Central memory CD4-positive, alpha-beta T cell (primary cell): ENCODE results near the gene AEBP2.
"Not testable (repeated sequence)": the region's sequence is repeated elsewhere in the genome, so short reads cannot be mapped to it uniquely, and the experiment has no call there.

Source experiments
- DNase-seq: peaks from one replicate; pipeline ENCODE4 v3.0.0; 2022

Gene AEBP2

GRCh38 chr12:19421503-19422282, 17.6 kb upstream of the AEBP2 start:
- DNase-seq = no peak

GRCh38 chr12:19423166-19423930, 15.9 kb upstream of the AEBP2 start:
- no peak for DNase-seq

DNA sequence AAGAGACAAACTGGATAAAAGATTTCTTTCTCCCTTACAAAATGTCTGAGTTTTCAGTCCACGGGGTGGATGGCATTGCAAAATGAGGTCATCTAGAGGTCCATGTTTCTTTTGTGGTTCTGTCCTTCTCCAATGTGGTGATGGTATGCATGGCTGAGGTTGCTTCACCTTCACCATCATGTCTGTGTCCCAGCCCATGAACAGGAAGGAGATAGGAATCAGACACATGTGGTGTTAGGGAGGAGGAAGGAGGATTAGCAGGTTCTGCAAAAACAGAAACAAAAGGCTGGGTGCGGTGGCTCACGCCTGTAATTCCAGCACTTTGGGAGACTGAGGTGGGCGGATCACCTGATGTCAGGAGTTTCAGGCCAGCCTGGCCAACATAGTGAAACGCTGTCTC, 11.0 kb upstream of the AEBP2 start:
- no peak for DNase-seq

DNA sequence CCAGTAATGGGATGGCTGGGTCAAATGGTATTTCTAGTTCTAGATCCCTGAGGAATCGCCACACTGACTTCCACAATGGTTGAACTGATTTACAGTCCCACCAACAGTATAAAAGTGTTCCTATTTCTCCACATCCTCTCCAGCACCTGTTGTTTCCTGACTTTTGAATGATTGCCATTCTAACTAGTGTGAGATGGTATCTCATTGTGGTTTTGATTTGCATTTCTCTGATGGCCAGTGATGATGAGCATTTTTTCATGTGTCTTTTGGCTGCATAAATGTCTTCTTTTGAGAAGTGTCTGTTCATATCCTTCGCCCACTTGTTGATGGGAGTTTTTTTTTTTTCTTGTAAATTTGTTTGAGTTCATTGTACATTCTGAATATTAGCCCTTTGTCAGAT, 9.8 kb upstream of the AEBP2 start:
- DNase-seq = not testable (repeated sequence)

GRCh38 chr12:19430988-19431387, 8.3 kb upstream of the AEBP2 start:
- DNase-seq = no peak

DNA sequence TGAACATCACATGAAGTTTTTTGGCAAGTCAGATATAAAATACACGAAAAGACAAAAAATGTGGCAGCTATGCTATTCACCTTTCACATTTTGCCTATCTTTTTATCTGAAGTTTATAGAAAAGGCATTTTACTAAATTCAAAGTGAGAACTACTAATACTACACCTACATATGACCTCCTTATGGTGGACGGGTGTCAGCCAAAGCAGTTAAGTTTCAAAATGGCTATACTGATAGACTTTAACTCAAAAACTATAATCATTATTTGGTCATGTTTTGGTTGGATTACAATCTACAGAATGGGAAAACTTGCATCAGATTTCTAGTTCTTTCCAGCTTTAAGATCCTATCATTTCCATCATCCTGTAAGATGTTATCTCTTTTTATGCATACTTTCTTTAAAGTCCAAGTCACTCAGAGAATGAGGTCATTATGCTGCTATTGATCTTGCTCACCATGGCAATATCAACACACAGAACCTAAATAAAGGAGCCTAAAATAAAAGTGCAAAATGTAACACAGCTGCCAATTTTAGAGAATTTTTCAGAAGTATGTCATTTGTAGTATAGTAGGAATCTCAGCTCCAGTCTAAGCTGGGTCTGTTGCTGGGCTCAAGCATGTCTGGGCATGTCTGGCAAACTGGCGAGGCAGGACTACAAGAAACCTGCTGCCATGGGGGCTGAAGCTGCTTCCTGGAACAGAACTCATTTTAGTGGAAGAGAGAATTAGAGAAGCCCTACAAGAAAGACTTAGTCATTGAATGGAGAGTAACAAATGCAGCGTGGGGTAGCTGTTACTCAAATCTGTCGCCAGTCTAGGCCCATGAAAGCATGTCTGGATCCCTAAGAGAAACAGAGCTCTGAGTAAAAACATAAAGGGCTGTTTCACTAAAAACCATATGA, 7.6 kb upstream of the AEBP2 start:
- peak; percentile 12 for DNase-seq

DNA sequence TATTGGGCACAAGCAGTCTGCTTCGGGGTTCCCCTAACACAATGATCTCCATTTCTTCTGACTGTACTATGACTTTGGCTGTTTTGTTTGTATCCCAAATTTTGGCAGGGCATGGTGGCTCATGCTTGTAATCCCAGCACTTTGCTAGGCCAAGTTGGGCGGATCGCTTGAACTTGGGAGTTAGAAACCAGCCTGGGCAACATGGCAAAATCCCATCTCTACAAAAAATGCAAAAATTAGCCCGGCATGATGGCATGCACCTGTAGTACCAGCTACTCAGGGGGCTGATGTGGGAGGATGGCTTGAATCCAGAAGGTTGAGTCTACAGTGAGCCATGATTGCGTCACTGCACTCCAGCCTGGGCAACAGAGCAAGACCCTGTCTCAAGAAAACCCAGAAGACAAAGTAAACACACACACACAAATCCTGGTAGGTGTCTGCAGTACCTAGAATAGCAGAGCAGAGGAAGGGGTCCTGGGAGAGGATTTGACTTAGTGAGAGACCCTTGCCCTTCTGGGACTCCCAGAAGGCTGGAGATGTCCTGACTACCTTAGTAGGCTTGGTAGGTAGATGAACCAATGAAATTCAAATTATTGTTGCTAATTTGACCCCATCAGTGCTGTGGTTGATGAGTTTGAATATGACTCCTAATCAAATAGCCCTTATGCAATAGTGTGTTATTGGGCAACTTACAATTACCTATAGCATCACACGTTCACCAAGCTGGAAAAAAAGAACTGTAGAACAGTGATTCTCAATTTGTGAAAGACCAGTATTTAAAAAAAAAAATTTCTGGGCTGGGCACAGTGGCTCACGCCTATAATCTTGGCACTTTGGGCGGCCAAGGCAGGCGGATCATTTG, 6.8 kb upstream of the AEBP2 start:
- DNase-seq = no peak

GRCh38 chr12:19434538-19434937, 4.8 kb upstream of the AEBP2 start:
- DNase-seq = no peak

- no peak for DNase-seq
Measured at GRCh38 chr12:19435831-19436497, 3.3 kb upstream of the AEBP2 start.

GRCh38 chr12:19436931-19437330, 2.4 kb upstream of the AEBP2 start:
- DNase-seq = no peak

DNA sequence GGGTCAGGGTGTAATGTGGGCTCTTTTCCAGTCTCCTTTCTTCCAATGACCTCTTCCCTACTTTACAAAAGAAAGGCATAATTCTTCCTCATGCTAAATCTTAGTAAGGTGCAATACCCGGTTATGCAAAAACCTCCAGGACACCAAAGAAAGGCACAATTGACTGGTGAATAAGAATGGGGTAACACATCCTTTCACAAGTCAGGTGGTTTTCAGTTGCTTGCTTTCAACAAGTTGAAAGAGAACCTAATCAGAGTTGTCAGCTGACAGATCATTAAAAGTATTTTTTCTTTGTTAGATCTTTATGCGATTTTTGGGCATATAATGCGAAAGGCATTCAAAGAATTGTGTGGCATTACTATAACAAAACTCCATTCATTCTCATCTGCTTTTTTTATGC, 1.3 kb upstream of the AEBP2 start:
- DNase-seq = no peak

DNA sequence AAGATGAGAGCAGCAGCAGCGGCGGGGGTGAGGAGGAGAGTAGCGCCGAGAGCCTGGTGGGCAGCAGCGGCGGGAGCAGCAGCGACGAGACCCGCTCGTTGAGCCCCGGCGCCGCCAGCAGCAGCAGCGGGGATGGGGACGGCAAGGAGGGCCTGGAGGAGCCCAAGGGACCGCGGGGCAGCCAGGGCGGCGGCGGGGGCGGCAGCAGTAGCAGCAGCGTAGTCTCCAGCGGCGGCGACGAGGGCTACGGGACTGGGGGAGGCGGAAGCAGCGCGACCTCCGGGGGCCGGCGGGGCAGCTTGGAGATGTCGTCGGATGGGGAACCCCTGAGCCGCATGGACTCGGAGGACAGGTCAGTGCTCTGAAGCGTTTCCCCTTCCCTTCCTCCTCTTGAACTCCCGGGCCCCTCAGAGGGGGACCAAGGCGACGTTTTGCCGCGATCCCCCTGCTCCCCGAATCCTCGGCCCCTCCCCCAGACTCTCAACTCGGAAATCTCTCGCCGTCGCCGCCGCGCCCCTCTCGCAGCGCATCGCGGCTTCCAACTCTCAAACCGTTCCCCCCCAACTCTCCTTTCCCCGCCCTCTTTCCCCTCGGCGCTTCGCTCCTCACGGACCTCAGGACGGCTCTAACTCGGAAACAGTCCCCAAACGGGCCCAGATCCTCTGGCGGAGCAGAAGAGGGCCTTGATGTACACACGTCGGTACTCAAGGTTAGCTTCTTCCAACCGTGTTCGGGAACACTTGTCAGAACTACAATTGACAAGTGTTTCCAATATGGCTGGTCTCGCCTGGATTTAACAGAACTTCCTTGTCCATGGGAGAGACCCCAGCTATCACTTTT, 947 bp downstream of the AEBP2 start:
- peak; percentile 48 for DNase-seq

GRCh38 chr12:19440916-19441315, 1.6 kb downstream of the AEBP2 start:
- no peak for DNase-seq

DNA sequence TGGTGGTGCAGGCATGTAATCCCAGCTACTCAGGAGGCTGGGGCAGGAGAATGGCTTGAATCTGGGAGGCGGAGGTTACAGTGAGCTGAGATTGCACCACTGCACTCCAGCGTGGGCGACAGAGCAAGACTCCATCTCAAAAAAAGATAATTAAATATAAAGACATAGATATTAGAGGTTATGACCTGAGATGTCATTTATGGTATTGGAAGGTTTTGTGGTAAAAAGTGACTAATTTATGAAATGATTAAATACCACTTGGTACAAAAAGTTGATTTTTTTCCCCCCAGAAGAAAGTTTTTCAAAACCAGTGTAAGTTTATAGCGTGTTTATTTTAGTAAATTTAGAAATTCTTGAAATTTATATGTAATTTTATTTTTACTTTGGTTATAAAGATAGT, 4.3 kb downstream of the AEBP2 start:
- DNase-seq = no peak

DNA sequence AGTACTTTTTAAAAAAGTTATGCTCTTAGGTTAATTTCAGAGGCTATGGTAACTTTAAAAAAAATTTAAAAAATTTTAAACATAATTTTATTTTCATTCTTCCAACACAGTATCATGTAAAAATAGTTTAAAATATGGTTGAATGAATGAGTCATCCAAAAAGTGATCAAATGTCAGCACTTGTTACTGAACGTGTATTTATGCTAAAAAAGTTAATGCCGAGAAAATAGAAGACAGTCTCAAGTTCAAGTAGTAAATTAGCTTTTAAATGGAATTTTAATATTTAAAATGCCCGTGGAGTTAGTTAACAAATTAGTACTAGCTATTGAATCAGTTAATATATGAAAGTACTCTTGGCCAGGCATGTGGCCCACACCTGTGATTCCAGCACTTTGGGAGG, 4.8 kb downstream of the AEBP2 start:
- DNase-seq = no peak

GRCh38 chr12:19447386-19447785, 8.1 kb downstream of the AEBP2 start:
- no peak for DNase-seq

- DNase-seq = no peak
Measured at GRCh38 chr12:19449814-19450213, 10.5 kb downstream of the AEBP2 start.

DNA sequence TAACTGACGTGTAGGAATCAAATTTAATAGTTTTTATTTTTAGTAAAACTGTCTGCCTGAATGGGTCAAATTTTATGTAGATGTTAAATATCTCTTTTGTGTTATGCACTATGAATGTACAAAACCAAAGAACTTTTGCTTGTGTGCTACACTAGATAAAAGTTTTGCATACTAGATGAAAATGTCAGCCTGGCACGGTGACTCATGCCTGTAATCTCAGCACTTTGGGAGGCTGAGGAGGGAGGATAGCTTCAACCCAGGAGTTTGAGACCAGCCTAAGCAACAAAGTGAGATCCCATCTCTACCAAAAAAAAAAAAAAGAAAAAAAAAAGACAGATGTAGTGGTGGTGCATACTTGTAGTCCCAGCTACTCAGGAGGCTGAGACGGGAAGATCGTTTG, 11.1 kb downstream of the AEBP2 start:
- no peak for DNase-seq

DNA sequence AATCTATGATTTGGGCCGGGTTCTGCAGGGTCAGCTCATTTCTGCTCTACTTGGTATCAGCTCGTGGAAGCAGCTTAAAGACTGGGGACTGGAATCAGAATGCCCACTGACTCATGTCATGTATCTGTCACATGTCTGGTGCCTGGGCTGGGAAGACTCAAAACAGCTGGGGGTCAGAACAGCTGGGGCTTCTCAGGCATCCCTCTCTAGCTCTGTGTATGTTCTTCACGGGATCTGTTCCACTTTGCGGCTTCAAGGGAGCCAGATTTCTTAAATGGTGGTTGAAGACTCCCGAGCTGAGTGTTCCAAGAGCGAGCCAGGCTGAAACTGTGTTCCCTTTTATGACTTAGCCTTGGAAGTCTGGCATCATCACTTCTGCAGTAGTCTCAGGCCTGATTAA, 11.9 kb downstream of the AEBP2 start:
- no peak for DNase-seq

GRCh38 chr12:19453961-19454360, 14.7 kb downstream of the AEBP2 start:
- no peak for DNase-seq

DNA sequence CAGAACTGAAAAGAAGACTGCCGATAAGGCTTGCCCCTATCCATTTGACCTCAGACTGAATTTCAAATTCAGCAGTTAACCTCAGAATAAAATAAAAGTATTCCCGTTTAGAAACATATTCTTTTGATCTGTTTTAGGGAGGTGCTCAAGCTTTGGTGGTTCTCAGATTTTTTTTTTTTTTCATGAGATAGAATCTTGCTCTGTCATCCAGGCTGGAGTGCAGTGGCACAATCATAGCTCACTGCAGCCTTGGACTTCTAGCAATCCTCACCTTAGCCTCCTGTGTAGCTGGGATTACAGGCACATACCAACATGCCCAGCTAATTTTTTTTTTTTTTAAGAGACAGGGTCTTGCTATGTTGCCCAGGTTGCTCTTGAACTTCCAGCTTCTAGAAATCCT, 15.5 kb downstream of the AEBP2 start:
- no peak for DNase-seq
